HepG2 (cell line): ENCODE results near the gene ZNF33B.

Experiments used
- CHCHD3 ChIP-seq: sonication (generic); formaldehyde crosslinking; IDR thresholded peaks from 2 replicates; pipeline ENCODE4 v1.8.0; 2022; ENCODE audit warnings: mild to moderate bottlenecking, missing genetic modification reagents, moderate library complexity
- NONO ChIP-seq, 2 experiments: fragments of 450-650 bp in 1 of 2; sonication (generic) in 1 of 2; formaldehyde crosslinking in 1 of 2; IDR thresholded peaks in 1 of 2; conservative IDR thresholded peaks in 1 of 2; 2 replicates each; pipeline versions ENCODE4 v1.6.1 to v1.8.0; 2017 to 2022; ENCODE audit warnings: mild to moderate bottlenecking in 1 of 2, missing genetic modification reagents in 1 of 2, moderate library complexity in 1 of 2
- RXRB ChIP-seq: IDR thresholded peaks from 2 replicates; pipeline ENCODE4 v1.6.1; 2016; ENCODE audit warnings: borderline replicate concordance, missing genetic modification reagents, missing compliant biosample characterization
- SIN3A ChIP-seq: IDR thresholded peaks from 2 replicates; pipeline ENCODE4 v1.6.1; 2011; ENCODE audit warnings: low read depth, mild to moderate bottlenecking, control low read depth, low read length, borderline replicate concordance
- TF ChIP-seq, protein P1 (sequence below): IDR thresholded peaks from 2 replicates; pipeline ENCODE4 v1.6.1; 2016; ENCODE audit warnings: low read depth

- TF ChIP-seq NONO (IDR thresholded peaks at IDR 0.05) (no peak), NONO (CRISPR knock-in tag; conservative IDR thresholded peaks at IDR 0.05) (no peak), RXRB (CRISPR knock-in tag) (no peak), SIN3A (no peak), CHCHD3 (CRISPR knock-in tag) (no peak)
- TF ChIP-seq, protein P1, sequence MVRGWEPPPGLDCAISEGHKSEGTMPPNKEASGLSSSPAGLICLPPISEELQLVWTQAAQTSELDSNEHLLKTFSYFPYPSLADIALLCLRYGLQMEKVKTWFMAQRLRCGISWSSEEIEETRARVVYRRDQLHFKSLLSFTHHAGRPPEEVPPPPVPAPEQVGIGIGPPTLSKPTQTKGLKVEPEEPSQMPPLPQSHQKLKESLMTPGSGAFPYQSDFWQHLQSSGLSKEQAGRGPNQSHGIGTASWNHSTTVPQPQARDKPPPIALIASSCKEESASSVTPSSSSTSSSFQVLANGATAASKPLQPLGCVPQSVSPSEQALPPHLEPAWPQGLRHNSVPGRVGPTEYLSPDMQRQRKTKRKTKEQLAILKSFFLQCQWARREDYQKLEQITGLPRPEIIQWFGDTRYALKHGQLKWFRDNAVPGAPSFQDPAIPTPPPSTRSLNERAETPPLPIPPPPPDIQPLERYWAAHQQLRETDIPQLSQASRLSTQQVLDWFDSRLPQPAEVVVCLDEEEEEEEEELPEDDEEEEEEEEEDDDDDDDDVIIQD (CRISPR knock-in tag), result no peak
Observed at GRCh38 chr10:42576338-42576737, 62.0 kb downstream of the ZNF33B start.
